Measurements from ENCODE around the gene PARD3B. TPM values are rescaled to one million over a fixed set of nuclear protein-coding genes. Genes with fewer than 3 reads are reported as not detected.

PARD3B gene
- total RNA-seq, 1 donor from 2014 or later: 1.6 TPM

GRCh38 chr2:204973616-204974015, 428.3 kb downstream of the PARD3B start:
- no peak for FAIRE-seq
- Histone ChIP-seq H3K27me3 (ENCODE audit: control insufficient read depth, insufficient read depth, low read length) (no peaks in the 10 kb centered on the region), H3K4me3 (ENCODE audit: low read depth, low read length) (no peak overlapping the region), H3K36me3 (ENCODE audit: control insufficient read depth, insufficient read depth, low read length) (no peaks in the 10 kb centered on the region)
- no peak for TF ChIP-seq CTCF (IDR thresholded peaks at IDR 0.05; ENCODE audit: insufficient read depth, low read length, severe bottlenecking)
- DNase-seq (ENCODE audit: low read depth): no peak

GRCh38 chr2:204974487-204974886, 429.2 kb downstream of the PARD3B start:
- FAIRE-seq (no peak), DNase-seq (ENCODE audit: low read depth) (no peak)
- no peaks in the 10 kb centered on the region for H3K36me3 ChIP-seq (ENCODE audit: control insufficient read depth, insufficient read depth, low read length)
- no peaks in the 10 kb centered on the region for H3K27me3 ChIP-seq (ENCODE audit: control insufficient read depth, insufficient read depth, low read length)
- TF ChIP-seq CTCF (IDR thresholded peaks at IDR 0.05; ENCODE audit: insufficient read depth, low read length, severe bottlenecking): no peak
- H3K4me3 ChIP-seq (ENCODE audit: low read depth, low read length): no peak overlapping the region

- H3K27me3 ChIP-seq (ENCODE audit: control insufficient read depth, insufficient read depth, low read length): no peaks in the 10 kb centered on the region
- H3K36me3 ChIP-seq (ENCODE audit: control insufficient read depth, insufficient read depth, low read length): no peaks in the 10 kb centered on the region
- FAIRE-seq (no peak), DNase-seq (ENCODE audit: low read depth) (no peak)
- H3K4me3 ChIP-seq (ENCODE audit: low read depth, low read length): no peak overlapping the region
- no peak for TF ChIP-seq CTCF (IDR thresholded peaks at IDR 0.05; ENCODE audit: insufficient read depth, low read length, severe bottlenecking)
Measured at GRCh38 chr2:204977914-204978313, 432.6 kb downstream of the PARD3B start.

GRCh38 chr2:204982303-204982702, 437.0 kb downstream of the PARD3B start:
- DNase-seq (ENCODE audit: low read depth) (peak; percentile 1), FAIRE-seq (no peak)
- no peak for TF ChIP-seq CTCF (IDR thresholded peaks at IDR 0.05; ENCODE audit: insufficient read depth, low read length, severe bottlenecking)
- no peaks in the 10 kb centered on the region for H3K36me3 ChIP-seq (ENCODE audit: control insufficient read depth, insufficient read depth, low read length)
- no peak overlapping the region for H3K4me3 ChIP-seq (ENCODE audit: low read depth, low read length)
- H3K27me3 ChIP-seq (ENCODE audit: control insufficient read depth, insufficient read depth, low read length): no peaks in the 10 kb centered on the region

- H3K36me3 ChIP-seq (ENCODE audit: control insufficient read depth, insufficient read depth, low read length): no peaks in the 10 kb centered on the region
- no peaks in the 10 kb centered on the region for H3K27me3 ChIP-seq (ENCODE audit: control insufficient read depth, insufficient read depth, low read length)
- no peak for TF ChIP-seq CTCF (IDR thresholded peaks at IDR 0.05; ENCODE audit: insufficient read depth, low read length, severe bottlenecking)
- FAIRE-seq: no peak
- H3K4me3 ChIP-seq (ENCODE audit: low read depth, low read length): no peak overlapping the region
- no peak for DNase-seq (ENCODE audit: low read depth)
Measured at GRCh38 chr2:204984518-204984917, 439.2 kb downstream of the PARD3B start.

GRCh38 chr2:204986641-204987040, 441.4 kb downstream of the PARD3B start:
- Histone ChIP-seq H3K36me3 (ENCODE audit: control insufficient read depth, insufficient read depth, low read length) (no peaks in the 10 kb centered on the region), H3K27me3 (ENCODE audit: control insufficient read depth, insufficient read depth, low read length) (no peaks in the 10 kb centered on the region), H3K4me3 (ENCODE audit: low read depth, low read length) (no peak overlapping the region)
- no peak for FAIRE-seq
- no peak for DNase-seq (ENCODE audit: low read depth)
- TF ChIP-seq CTCF (IDR thresholded peaks at IDR 0.05; ENCODE audit: insufficient read depth, low read length, severe bottlenecking): no peak

All from bronchial epithelial cell (primary cell).